HCT116 (cell line): ENCODE measurements around the gene CCL11. TPM values are rescaled to one million over a fixed set of nuclear protein-coding genes. Genes with fewer than 3 reads are reported as not detected.

ENCODE experiments used
- ATAC-seq: fragments of 200-7000 bp; cut with Tn5 transposase; 2 replicates; pipeline ENCODE4 v1.9.1; 2020; ENCODE audit warnings: mild to moderate bottlenecking, moderate library complexity
- BruUV-seq: library from RNA; stranded (reverse); fragments of 400-500 nt; replicated peaks from 2 replicates; lab custom pipeline; 2021; lab: Mats Ljungman, UMichigan
- CTCF ChIA-PET: fragments of 300-600 bp; sonication (Branson Sonifier 250); formaldehyde crosslinking; loops from one replicate; lab custom pipeline; 2021; ENCODE audit warnings: antibody characterized with exemption; lab: Charles Lee
- POLR2A ChIA-PET: fragments of 300-600, 350-600 bp; sonication (Branson Sonifier 250); formaldehyde crosslinking; loops from one replicate; lab custom pipeline; 2021; ENCODE audit warnings: antibody characterized with exemption; lab: Charles Lee
- RAD21 ChIA-PET, 2 experiments: fragments of 300-600 bp; sonication (Branson Sonifier 250); formaldehyde crosslinking; loops; one replicate each; lab custom pipeline; 2023; ENCODE audit warnings: low total read pairs in 2 of 2; ENCODE audit not compliant: uncharacterized antibody in 2 of 2, unreplicated experiment in 2 of 2, low non-redundant PET in 1 of 2; lab: Charles Lee
- DNase-seq: peaks from one replicate; pipeline ENCODE4 v3.0.0-alpha.2; 2010; ENCODE audit warnings: low read depth, low spot score
- H2AFZ ChIP-seq: fragments of 200-600 bp; shearing (Covaris generic), sonication (generic); 2 replicates; pipeline ENCODE4 v1.6.1; 2017; ENCODE audit warnings: low read depth, mixed run types, mixed read lengths, antibody characterized with exemption, low read length; ENCODE audit not compliant: poor library complexity, severe bottlenecking
- H3K27ac ChIP-seq: 2 replicates; pipeline ENCODE4 v1.5.1; 2012; ENCODE audit warnings: low read depth, low read length
- H3K27me3 ChIP-seq: fragments of 200-600 bp; sonication (generic); 2 replicates; pipeline ENCODE4 v1.6.1; 2016; ENCODE audit warnings: mixed run types, low read length, mixed read lengths; ENCODE audit not compliant: insufficient read depth
- H3K36me3 ChIP-seq, 2 experiments: fragments of 200-500 bp in 1 of 2; fragments of 200-600 bp in 1 of 2; sonication (Bioruptor generic) in 1 of 2; sonication (generic) in 1 of 2; 2 replicates each; pipeline versions ENCODE4 v1.5.1 to v1.6.1; 2014 to 2016; ENCODE audit warnings: low read length in 2 of 2, inconsistent platforms in 1 of 2, mixed read lengths in 1 of 2, mixed run types in 1 of 2; ENCODE audit not compliant: insufficient read depth in 2 of 2, control insufficient read depth in 1 of 2
- H3K4me1 ChIP-seq, 2 experiments: fragments of 200-600 bp in 1 of 2; sonication (generic) in 1 of 2; 2 replicates each; pipeline versions ENCODE4 v1.5.1 to v1.6.1; 2012 to 2017; ENCODE audit warnings: low read length in 2 of 2, inconsistent platforms in 1 of 2, mild to moderate bottlenecking in 1 of 2, mixed read lengths in 1 of 2, mixed run types in 1 of 2, moderate library complexity in 1 of 2; ENCODE audit not compliant: insufficient read depth in 2 of 2, control insufficient read depth in 1 of 2
- H3K4me2 ChIP-seq: fragments of 200-600 bp; sonication (generic); 2 replicates; pipeline ENCODE4 v1.6.1; 2017; ENCODE audit warnings: mixed run types, low read length, mixed read lengths
- H3K4me3 ChIP-seq, 2 experiments: fragments of 200-600 bp in 1 of 2; sonication (generic) in 1 of 2; replicated peaks in 1 of 2; 2 replicates each; pipeline ENCODE4 v1.5.1; 2011 to 2016; ENCODE audit warnings: low read length in 2 of 2, control low read depth in 1 of 2, low read depth in 1 of 2, mild to moderate bottlenecking in 1 of 2, mixed read lengths in 1 of 2, mixed run types in 1 of 2
- H3K79me2 ChIP-seq: fragments of 200-600 bp; sonication (generic); 2 replicates; pipeline ENCODE4 v1.6.1; 2017; ENCODE audit warnings: mild to moderate bottlenecking, mixed run types, low read length, moderate library complexity, mixed read lengths; ENCODE audit not compliant: insufficient read depth
- H3K9ac ChIP-seq: fragments of 200-600 bp; sonication (generic); 2 replicates; pipeline ENCODE4 v1.6.1; 2016; ENCODE audit warnings: low read length, mixed read lengths
- H3K9me2 ChIP-seq: fragments of 200-600 bp; sonication (generic), shearing (Covaris generic); 2 replicates; pipeline ENCODE4 v1.6.1; 2017; ENCODE audit warnings: mixed run types, mild to moderate bottlenecking, moderate library complexity; ENCODE audit not compliant: insufficient read depth
- H3K9me3 ChIP-seq, 2 experiments: fragments of 200-500 bp in 1 of 2; fragments of 200-600 bp in 1 of 2; sonication (Bioruptor generic) in 1 of 2; sonication (generic) in 1 of 2; 2 replicates each; pipeline ENCODE4 v1.6.1; 2014 to 2017; ENCODE audit warnings: low read length in 2 of 2, mixed read lengths in 2 of 2, inconsistent platforms in 1 of 2, low read depth in 1 of 2, mild to moderate bottlenecking in 1 of 2, mixed run types in 1 of 2, moderate library complexity in 1 of 2; ENCODE audit not compliant: control insufficient read depth in 1 of 2, insufficient read depth in 1 of 2
- H4K20me1 ChIP-seq: fragments of 200-600 bp; sonication (generic), shearing (Covaris generic); 2 replicates; pipeline ENCODE4 v1.6.1; 2017; ENCODE audit warnings: mixed run types, mild to moderate bottlenecking, moderate library complexity; ENCODE audit not compliant: insufficient read depth
- CEBPB ChIP-seq: IDR thresholded peaks from 2 replicates; pipeline ENCODE4 v1.6.1; 2012; ENCODE audit warnings: low read depth
- ELF1 ChIP-seq: IDR thresholded peaks from 2 replicates; pipeline ENCODE4 v1.6.1; 2012; ENCODE audit warnings: low read depth, borderline replicate concordance
- EZH2phosphoT487 ChIP-seq: fragments of 200-600 bp; IDR thresholded peaks from 2 replicates; pipeline ENCODE4 v1.6.1; 2018; ENCODE audit warnings: antibody characterized with exemption, borderline replicate concordance
- POLR2A ChIP-seq: IDR thresholded peaks from 2 replicates; pipeline ENCODE4 v1.7.0; 2011; ENCODE audit warnings: borderline replicate concordance; ENCODE audit not compliant: insufficient read depth, insufficient read length; ENCODE audit errors: extremely low read depth
- TCF7L2 ChIP-seq: IDR thresholded peaks from 2 replicates; pipeline ENCODE4 v1.7.0; 2011; ENCODE audit warnings: borderline replicate concordance, inconsistent platforms; ENCODE audit not compliant: insufficient read depth, insufficient read length; ENCODE audit errors: extremely low read depth
- intact Hi-C: fragments of 100-400 bp; cut with micrococcal nuclease; formaldehyde crosslinking; loops from 2 replicates; pipeline ENCODE4 v1.10.0; 2022
- total RNA-seq: library from RNA; stranded (reverse); gene quantifications from one replicate; pipeline ENCODE4 v1.2.1, GENCODE V29; 2021; ENCODE audit not compliant: unreplicated experiment
- TF ChIP-seq, protein P1 (sequence below), 3 experiments: fragments of 200-600 bp in 1 of 3; sonication (generic) in 1 of 3; IDR thresholded peaks in 2 of 3; conservative IDR thresholded peaks in 1 of 3; 2 replicates each; pipeline ENCODE4 v1.5.1; 2012 to 2017; ENCODE audit warnings: low read depth in 2 of 3, low read length in 2 of 3, antibody characterized with exemption in 1 of 3, borderline replicate concordance in 1 of 3, control low read depth in 1 of 3, mild to moderate bottlenecking in 1 of 3, mixed read lengths in 1 of 3, mixed run types in 1 of 3, moderate library complexity in 1 of 3; ENCODE audit not compliant: insufficient read depth in 1 of 3
- TF ChIP-seq, protein P2 (sequence below): IDR thresholded peaks from 2 replicates; pipeline ENCODE4 v1.6.1; 2012
- TF ChIP-seq, protein P3 (sequence below): IDR thresholded peaks from 2 replicates; pipeline ENCODE4 v1.6.1; 2011; ENCODE audit warnings: mild to moderate bottlenecking, low read length, moderate library complexity; ENCODE audit not compliant: insufficient replicate concordance; ENCODE audit errors: extremely low read depth
- TF ChIP-seq, protein P4 (sequence below): IDR thresholded peaks from 2 replicates; pipeline ENCODE4 v1.6.1; 2012

The CCL11 gene
- total RNA-seq, 1 experiment from 2014 or later = not detected

DNA sequence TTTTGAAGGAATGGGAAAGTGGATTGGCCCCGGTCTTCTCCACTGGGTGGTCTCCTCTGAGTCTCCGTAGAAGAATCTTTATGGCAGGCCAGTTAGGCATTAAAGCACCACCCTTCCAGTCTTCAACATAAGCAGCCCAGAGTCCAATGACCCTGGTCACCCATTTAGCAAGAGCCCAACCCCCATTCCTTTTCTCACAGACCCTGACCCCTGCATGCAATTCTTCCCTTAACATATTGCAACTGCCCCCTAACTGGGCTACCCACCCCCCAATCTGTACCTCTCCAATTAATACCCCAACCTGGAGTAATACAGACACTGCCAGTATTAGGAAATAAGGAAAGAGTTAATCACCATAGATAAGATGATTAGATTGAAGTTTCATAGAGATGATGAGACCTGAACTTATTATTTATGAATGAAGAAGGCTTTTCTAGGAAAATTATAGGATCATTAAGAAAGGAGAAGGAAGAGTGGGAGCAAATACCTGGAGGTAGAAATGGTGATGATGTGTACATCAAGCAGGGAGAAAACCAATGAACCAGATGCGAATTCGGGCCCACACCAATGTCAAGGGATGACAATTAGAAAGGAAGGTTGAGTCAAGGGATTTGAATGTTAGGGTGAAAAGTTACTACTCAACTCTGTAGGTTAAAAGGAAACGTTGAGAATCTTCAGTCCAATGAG is 28.1 kb upstream of the CCL11 start (continued):
- TF ChIP-seq, protein P1, sequence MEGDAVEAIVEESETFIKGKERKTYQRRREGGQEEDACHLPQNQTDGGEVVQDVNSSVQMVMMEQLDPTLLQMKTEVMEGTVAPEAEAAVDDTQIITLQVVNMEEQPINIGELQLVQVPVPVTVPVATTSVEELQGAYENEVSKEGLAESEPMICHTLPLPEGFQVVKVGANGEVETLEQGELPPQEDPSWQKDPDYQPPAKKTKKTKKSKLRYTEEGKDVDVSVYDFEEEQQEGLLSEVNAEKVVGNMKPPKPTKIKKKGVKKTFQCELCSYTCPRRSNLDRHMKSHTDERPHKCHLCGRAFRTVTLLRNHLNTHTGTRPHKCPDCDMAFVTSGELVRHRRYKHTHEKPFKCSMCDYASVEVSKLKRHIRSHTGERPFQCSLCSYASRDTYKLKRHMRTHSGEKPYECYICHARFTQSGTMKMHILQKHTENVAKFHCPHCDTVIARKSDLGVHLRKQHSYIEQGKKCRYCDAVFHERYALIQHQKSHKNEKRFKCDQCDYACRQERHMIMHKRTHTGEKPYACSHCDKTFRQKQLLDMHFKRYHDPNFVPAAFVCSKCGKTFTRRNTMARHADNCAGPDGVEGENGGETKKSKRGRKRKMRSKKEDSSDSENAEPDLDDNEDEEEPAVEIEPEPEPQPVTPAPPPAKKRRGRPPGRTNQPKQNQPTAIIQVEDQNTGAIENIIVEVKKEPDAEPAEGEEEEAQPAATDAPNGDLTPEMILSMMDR (IDR thresholded peaks at IDR 0.05 in 2 of 3, conservative IDR thresholded peaks at IDR 0.05 in 1 of 3; ENCODE audit: borderline replicate concordance in 1 of 3, insufficient read depth in 1 of 3, low read depth in 2 of 3, low read length in 2 of 3) = no peak
- TF ChIP-seq ELF1 (no peak), TCF7L2 (no peak), POLR2A (no peak), EZH2phosphoT487 (no peak), CEBPB (no peak)
- TF ChIP-seq, protein P2, sequence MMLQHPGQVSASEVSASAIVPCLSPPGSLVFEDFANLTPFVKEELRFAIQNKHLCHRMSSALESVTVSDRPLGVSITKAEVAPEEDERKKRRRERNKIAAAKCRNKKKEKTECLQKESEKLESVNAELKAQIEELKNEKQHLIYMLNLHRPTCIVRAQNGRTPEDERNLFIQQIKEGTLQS = no peak

DNA sequence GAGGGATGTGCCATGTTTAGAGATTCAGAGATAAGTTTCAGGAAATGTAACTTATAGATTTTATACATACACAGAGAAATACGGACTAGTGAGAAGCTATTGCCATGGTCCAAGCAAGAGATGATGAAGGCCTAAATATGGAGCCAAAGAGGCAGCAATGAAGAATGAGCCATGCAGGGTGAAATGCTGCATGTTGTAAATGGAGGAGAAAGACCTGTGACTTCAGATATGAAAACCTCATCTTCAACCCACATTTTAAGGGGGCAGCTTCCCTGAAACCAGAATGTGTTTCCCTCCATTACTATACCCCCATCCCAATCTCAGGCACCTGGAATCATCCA is 27.6 kb upstream of the CCL11 start:
- RAD21 ChIA-PET = no interaction called here
- CTCF ChIA-PET = no interaction called here
- DNase-seq (no peak), ATAC-seq (no peak)
- Histone ChIP-seq H2AFZ (no peak overlapping the region), H3K9me3 (no peaks in the 10 kb centered on the region), H3K79me2 (no peaks in the 10 kb centered on the region), H3K4me2 (no peak overlapping the region), H3K4me1 (no peaks in the 10 kb centered on the region), H3K9ac (no peak overlapping the region), H3K9me2 (no peaks in the 10 kb centered on the region), H3K27ac (no peak overlapping the region), H3K27me3 (no peaks in the 10 kb centered on the region; the same call in 1 of the 2 replicates), H3K4me3 (no peak overlapping the region), H3K36me3 (no peaks in the 10 kb centered on the region), H4K20me1 (no peaks in the 10 kb centered on the region)
- TF ChIP-seq, protein P3, sequence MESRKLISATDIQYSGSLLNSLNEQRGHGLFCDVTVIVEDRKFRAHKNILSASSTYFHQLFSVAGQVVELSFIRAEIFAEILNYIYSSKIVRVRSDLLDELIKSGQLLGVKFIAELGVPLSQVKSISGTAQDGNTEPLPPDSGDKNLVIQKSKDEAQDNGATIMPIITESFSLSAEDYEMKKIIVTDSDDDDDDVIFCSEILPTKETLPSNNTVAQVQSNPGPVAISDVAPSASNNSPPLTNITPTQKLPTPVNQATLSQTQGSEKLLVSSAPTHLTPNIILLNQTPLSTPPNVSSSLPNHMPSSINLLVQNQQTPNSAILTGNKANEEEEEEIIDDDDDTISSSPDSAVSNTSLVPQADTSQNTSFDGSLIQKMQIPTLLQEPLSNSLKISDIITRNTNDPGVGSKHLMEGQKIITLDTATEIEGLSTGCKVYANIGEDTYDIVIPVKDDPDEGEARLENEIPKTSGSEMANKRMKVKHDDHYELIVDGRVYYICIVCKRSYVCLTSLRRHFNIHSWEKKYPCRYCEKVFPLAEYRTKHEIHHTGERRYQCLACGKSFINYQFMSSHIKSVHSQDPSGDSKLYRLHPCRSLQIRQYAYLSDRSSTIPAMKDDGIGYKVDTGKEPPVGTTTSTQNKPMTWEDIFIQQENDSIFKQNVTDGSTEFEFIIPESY = no peak
- TF ChIP-seq, protein P4, sequence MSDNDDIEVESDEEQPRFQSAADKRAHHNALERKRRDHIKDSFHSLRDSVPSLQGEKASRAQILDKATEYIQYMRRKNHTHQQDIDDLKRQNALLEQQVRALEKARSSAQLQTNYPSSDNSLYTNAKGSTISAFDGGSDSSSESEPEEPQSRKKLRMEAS = no peak
- POLR2A ChIA-PET = no interaction called here
- BruUV-seq = no TSS peak
- intact Hi-C loops = no loop called here
